ENCODE measurements around the gene OR9G4. TPM values are rescaled to one million over a fixed set of nuclear protein-coding genes. Genes with fewer than 3 reads are reported as not detected.

The OR9G4 gene
- total and polyA plus RNA-seq, 2 of the 13 experiments (the other 11 are each of a cell fraction or from before 2014, with no cell fraction given) = not detected

DNA sequence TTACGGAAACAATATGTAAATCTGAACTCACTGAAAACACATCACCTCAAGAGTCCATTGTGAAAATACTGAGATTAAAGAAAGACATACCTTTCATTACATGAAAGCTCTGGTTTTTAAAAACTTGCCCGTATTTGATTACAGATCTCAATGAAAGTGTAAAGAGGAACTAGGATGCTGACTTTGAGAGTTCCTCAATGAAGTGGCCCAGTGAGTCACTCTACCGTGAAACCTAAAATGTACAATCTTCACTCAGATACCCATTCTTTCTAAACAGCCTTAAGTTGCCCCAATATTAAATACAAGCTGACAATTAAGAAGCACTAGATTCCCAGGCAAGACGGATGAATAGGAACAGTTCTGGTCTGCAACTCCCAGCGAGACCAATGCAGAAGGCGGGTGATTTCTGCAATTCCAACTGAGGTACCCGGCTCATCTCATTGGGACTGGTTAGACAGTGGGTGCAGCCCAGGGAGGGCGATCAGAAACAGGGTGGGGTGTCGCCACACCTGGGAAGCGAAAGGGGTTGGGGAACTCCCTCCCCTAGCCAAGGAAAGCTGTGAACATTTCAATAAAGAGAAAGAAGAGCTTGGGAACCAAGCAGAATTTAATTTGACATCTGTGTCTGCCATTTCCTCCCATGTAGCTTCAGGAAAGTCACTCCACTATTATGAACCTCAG is 33.8 kb upstream of the OR9G4 start:
- ATAC-seq (no peak), DNase-seq (ENCODE audit: low spot score) (no peak), FAIRE-seq (no peak)
- POLR2A ChIA-PET = no interaction called here
- Histone ChIP-seq H3K27ac (ENCODE audit: extremely low read length, insufficient read depth, low read length) (no peak overlapping the region), H3K79me2 (ENCODE audit: insufficient read depth, low read length) (no peaks in the 10 kb centered on the region), H2AFZ (ENCODE audit: low read length) (no peak overlapping the region), H3K27me3 (ENCODE audit: control insufficient read depth in 1 of 2, insufficient read depth in 2 of 2, low read length in 2 of 2) (no peaks in the 10 kb centered on the region), H3K36me3 (replicated peaks in 1 of 2; ENCODE audit: control insufficient read depth in 1 of 2, insufficient read depth in 2 of 2, low read length in 2 of 2) (no peaks in the 10 kb centered on the region), H3K9ac (ENCODE audit: insufficient read depth, low read depth, low read length) (no peak overlapping the region), H3K9me3 (ENCODE audit: low read length) (no peaks in the 10 kb centered on the region), H3K4me2 (ENCODE audit: low read depth, low read length) (no peak overlapping the region), H4K20me1 (ENCODE audit: insufficient read depth, low read length) (no peaks in the 10 kb centered on the region), H3K4me3 (replicated peaks in 1 of 3; ENCODE audit: insufficient read depth in 1 of 3, low read depth in 2 of 3, low read length in 3 of 3) (no peak overlapping the region), H3K4me1 (ENCODE audit: insufficient read depth, low read length) (no peaks in the 10 kb centered on the region)
- 18% methylated on average over 7 of the region's 10 CpGs for WGBS (ENCODE audit: low lambda C conversion rate)
- CTCF ChIA-PET (ENCODE audit: low intra/inter-chr PET ratio, low total read pairs) = interaction anchor here (2.4 kb wide), 1 partner anchor 839 kb away, joined by 17 read pairs; no protein-coding TSS in a partner anchor
- TF ChIP-seq, protein P1, sequence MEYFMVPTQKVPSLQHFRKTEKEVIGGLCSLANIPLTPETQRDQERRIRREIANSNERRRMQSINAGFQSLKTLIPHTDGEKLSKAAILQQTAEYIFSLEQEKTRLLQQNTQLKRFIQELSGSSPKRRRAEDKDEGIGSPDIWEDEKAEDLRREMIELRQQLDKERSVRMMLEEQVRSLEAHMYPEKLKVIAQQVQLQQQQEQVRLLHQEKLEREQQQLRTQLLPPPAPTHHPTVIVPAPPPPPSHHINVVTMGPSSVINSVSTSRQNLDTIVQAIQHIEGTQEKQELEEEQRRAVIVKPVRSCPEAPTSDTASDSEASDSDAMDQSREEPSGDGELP (IDR thresholded peaks at IDR 0.05; ENCODE audit: borderline replicate concordance, low read depth) = no peak
- TF ChIP-seq NR3C1 (CRISPR knock-in tag; IDR thresholded peaks at IDR 0.05) (no peak), ISX (CRISPR knock-in tag; conservative IDR thresholded peaks at IDR 0.05) (no peak), ATF5 (CRISPR knock-in tag; IDR thresholded peaks at IDR 0.05; ENCODE audit: low read depth) (no peak), PAX8 (CRISPR knock-in tag; IDR thresholded peaks at IDR 0.05; ENCODE audit: borderline replicate concordance) (no peak), MAFK (conservative IDR thresholded peaks at IDR 0.05 in 1 of 2, IDR thresholded peaks at IDR 0.05 in 1 of 2; ENCODE audit: low read length in 2 of 2) (no peak), ZFP1 (CRISPR knock-in tag; IDR thresholded peaks at IDR 0.05) (no peak), CC2D1A (CRISPR knock-in tag; IDR thresholded peaks at IDR 0.05) (no peak), ZFP90 (CRISPR knock-in tag; IDR thresholded peaks at IDR 0.05; ENCODE audit: borderline replicate concordance) (no peak)
- TF ChIP-seq, protein P2, sequence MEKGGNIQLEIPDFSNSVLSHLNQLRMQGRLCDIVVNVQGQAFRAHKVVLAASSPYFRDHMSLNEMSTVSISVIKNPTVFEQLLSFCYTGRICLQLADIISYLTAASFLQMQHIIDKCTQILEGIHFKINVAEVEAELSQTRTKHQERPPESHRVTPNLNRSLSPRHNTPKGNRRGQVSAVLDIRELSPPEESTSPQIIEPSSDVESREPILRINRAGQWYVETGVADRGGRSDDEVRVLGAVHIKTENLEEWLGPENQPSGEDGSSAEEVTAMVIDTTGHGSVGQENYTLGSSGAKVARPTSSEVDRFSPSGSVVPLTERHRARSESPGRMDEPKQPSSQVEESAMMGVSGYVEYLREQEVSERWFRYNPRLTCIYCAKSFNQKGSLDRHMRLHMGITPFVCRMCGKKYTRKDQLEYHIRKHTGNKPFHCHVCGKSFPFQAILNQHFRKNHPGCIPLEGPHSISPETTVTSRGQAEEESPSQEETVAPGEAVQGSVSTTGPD (CRISPR knock-in tag; IDR thresholded peaks at IDR 0.05) = no peak
- in situ Hi-C loops (cut with HindIII; ENCODE audit: extremely low pct_ligation_motif_present, low pct_unique_long_range_greater_than_20kb) = loop anchor here (10.0 kb wide), 1 partner anchor 158 kb away; no protein-coding TSS in a partner anchor
- intact Hi-C loops (cut with micrococcal nuclease; ENCODE audit: unreplicated experiment) = no loop called here
- no TSS peak for BruUV-seq (replicated peaks)
